Myocyte (in vitro differentiated cells): ENCODE results near the gene TNNI3. TPM values are rescaled to one million over a fixed set of nuclear protein-coding genes. Genes with fewer than 3 reads are reported as not detected.
"Not testable (repeated sequence)": the region's sequence is repeated elsewhere in the genome, so short reads cannot be mapped to it uniquely, and the experiment has no call there.

Experiments used
- DNase-seq: peaks from one replicate; pipeline ENCODE4 v3.0.0-alpha.2; 2012; ENCODE audit warnings: low read depth
- polyA plus RNA-seq: library from polyadenylated mRNA; unstranded; fragments of >200 nt; gene quantifications from one replicate; pipeline ENCODE4 v1.2.1, GENCODE V29; 2012; ENCODE audit warnings: missing spikeins
- total RNA-seq: library from RNA; depleted of rRNA; stranded (reverse); fragments of >200 nt; gene quantifications from 2 replicates; pipeline ENCODE4 v1.2.3, GENCODE V29; 2014

Gene TNNI3
- 1.5 and 1.7 TPM in 2 replicates for total RNA-seq
- polyA plus RNA-seq, result 0.88 TPM

- DNase-seq, result no peak
These were observed at the start of gene TNNI3 for GRCh38 chr19:55157064-55157908. Gene TNNI3, minus strand, starts transcription at chr19:55157732. Its CDS starts 143 bp downstream, at chr19:55157589.

GRCh38 chr19:55206664-55207500 lies 49.4 kb upstream of the TNNI3 start:
- peak; percentile 83 for DNase-seq

GRCh38 chr19:55202199-55202598 lies 44.7 kb upstream of the TNNI3 start:
- not testable (repeated sequence) for DNase-seq

- DNase-seq, result no peak
These were observed 42.2 kb upstream of the TNNI3 start for GRCh38 chr19:55199620-55200204.

GRCh38 chr19:55198651-55199050 lies 41.1 kb upstream of the TNNI3 start:
- no peak for DNase-seq

- no peak for DNase-seq
These were observed 40.0 kb upstream of the TNNI3 start for GRCh38 chr19:55197528-55197927.

GRCh38 chr19:55196803-55197202 lies 39.3 kb upstream of the TNNI3 start:
- DNase-seq, result no peak

GRCh38 chr19:55193481-55193880 lies 35.9 kb upstream of the TNNI3 start:
- no peak for DNase-seq

GRCh38 chr19:55189403-55189835 lies 31.9 kb upstream of the TNNI3 start:
- peak; percentile 41 for DNase-seq

GRCh38 chr19:55188625-55189024 lies 31.1 kb upstream of the TNNI3 start:
- no peak for DNase-seq

GRCh38 chr19:55186080-55186479 lies 28.5 kb upstream of the TNNI3 start:
- DNase-seq, result no peak

- DNase-seq, result no peak
These were observed 24.2 kb upstream of the TNNI3 start for GRCh38 chr19:55181740-55182139.

GRCh38 chr19:55179606-55180484 lies 22.3 kb upstream of the TNNI3 start, which contains the start of gene SYT5:
Gene SYT5, minus strand, starts transcription at chr19:55180289. Its CDS starts 1,248 bp downstream, at chr19:55179041.
- peak; percentile 33 for DNase-seq

- DNase-seq, result peak; percentile 76
These were observed 21.5 kb upstream of the TNNI3 start for GRCh38 chr19:55178781-55179599.

- no peak for DNase-seq
These were observed 18.5 kb upstream of the TNNI3 start for GRCh38 chr19:55176076-55176475.

GRCh38 chr19:55175117-55175867 lies 17.8 kb upstream of the TNNI3 start:
- DNase-seq, result no peak

- no peak for DNase-seq
These were observed 17.0 kb upstream of the TNNI3 start for GRCh38 chr19:55174425-55175116.

GRCh38 chr19:55173714-55174409 lies 16.3 kb upstream of the TNNI3 start:
- DNase-seq, result peak; percentile 65
